Hematopoietic multipotent progenitor cell treated with erythropoietin and hydrocortisone succinate and interleukin-3 and kit ligand, for 15 days (in vitro differentiated cells): ENCODE data around the gene IDUA.

Source experiments
- DNase-seq: peaks from one replicate; pipeline ENCODE4 v3.0.0-alpha.2; 2015; ENCODE audit warnings: low spot score

Gene IDUA

GRCh38 chr4:1031956-1032795, 45.3 kb downstream of the IDUA start:
- DNase-seq, result no peak

GRCh38 chr4:1032861-1033260, 46.0 kb downstream of the IDUA start:
- DNase-seq, result no peak

DNA sequence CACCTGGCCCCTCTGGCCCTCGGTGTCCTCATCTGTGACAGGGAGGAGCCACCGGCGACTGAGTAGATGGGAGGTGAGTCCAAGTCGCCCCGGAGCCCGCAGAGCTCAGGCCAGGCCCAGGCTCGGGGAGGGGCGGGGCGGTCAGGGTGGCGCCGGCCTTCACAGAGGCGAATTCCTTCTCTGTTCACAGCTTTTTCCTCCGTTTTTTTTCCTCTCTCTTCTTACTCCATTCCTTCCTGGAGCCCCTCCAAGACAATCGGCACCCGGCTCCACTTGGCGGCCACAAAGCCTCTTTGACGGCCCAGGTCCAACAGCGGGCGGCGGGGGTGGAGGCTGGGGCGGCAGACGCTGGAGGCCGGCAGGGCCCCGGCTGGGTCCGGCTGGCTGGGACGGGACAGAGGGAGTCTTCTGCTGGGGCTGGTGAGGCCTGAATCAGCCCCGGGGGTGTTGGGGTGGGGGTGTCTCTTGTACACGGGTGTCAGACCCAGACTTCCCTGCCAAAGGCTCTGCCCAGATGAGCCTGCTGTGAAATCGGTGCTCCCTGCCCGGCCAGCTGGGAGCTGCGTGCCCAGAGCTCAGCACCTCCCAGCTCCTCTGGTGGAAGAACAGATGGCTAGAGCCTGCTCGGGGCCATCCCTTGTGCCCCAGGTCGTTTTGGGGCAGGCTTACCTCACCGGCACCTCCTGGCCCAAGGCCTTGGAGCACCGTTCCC, 47.2 kb downstream of the IDUA start:
- no peak for DNase-seq

DNA sequence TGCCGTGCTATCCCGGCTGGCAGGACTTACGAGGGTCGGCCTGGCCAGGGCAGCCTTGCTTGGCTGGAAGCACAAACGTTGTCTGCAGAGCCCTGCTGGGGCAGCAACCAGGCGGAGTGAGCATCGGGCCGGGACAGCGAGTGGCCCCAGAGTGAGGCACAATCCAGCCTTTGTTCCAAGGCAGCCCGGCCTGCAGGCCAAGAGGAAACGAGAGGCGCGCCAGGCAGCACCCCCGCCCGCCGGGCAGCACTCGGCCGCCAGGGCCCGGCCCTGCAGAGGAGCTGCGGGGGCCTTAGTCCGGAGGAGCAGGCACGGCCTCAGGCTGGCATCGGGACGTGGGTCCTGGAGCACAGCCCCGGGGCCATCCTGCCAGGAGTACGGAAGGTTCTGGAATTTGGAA, 48.7 kb downstream of the IDUA start:
- no peak for DNase-seq

- DNase-seq, result no peak
Observed at GRCh38 chr4:1036095-1036494, 49.3 kb downstream of the IDUA start.

GRCh38 chr4:1036976-1037810, 50.3 kb downstream of the IDUA start:
- DNase-seq, result no peak

- DNase-seq, result no peak
Observed at GRCh38 chr4:1038948-1039492, 52.2 kb downstream of the IDUA start.

DNA sequence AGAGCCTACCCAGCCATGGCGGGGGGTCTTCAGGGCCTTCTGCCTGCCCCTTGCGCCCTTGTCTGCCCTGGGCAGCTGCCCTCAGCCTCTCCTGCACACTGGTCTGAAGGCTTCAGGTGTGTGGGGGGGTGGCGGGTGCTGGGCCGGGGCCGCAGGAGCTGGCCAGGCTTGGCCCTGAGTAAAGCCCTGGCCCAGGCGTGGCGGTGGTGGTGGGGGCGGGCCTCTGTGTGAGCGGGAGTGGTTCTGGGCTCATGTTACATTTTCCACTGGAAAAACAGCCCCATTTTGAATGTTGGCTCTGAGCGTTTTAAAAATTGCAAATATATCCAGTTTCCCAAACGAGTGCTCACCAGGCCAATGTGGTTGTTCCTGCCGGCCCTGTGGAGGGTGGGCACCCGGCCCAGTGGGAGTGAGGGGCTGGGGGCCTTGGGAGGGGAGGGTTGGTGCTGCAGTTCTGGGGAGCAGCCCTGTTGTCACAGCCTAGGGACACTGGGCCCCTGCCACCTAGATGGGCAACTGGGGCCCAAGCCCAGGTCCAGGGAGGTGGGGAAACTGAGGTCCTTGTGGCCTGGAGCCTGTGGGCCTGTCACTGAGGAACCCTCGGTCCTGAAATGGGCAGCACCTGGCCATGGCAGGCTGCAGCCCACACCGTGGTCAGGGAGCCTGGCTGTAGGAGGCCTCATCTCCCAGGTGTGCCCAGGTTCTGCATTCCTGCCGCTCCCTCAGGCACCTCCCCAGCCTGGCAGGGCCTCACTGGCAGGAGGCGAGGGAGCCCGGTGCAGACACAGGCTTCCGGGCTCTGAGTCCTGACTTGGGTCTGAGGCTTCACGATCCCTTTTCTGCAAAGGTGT, 52.9 kb downstream of the IDUA start:
- no peak for DNase-seq

DNA sequence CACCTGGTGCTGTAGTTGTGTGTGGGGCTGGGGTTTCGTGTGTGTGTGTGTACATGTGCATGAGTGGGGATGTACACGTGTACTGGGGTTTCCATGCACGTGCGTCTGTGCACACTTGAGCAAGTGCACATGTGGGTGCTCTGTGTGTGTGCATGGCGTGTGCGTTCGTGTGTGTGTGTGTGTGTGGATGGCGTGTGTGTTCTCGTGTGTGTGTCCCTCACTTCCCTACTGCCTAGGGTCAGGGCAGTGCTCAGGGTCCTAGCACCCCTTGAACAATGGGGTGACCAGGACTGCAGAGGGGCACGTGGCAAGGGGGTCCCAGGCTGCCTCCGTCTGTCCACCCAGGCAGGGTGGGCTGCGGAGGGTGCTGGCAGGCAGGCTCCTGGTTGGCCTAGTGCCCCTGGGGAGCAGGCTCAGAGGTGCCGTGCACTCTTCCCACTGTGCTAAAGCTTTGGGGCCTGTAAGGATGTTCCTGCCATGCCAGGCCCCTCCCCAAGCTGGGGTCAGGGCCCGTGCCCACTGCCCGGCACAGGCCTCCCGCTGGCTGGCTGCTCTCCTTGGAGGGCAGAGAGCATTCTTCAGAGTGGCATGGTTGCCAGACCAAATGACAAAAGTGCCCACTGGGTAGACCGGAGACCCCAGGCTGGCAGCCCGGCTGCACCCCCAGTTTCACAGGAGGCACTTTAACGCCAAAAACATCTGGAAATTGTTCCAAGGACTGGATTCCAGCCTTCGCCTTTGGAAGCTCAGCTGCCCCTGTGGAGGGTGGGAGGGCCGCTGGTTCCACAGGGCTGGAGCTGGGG, 53.7 kb downstream of the IDUA start:
- no peak for DNase-seq

DNA sequence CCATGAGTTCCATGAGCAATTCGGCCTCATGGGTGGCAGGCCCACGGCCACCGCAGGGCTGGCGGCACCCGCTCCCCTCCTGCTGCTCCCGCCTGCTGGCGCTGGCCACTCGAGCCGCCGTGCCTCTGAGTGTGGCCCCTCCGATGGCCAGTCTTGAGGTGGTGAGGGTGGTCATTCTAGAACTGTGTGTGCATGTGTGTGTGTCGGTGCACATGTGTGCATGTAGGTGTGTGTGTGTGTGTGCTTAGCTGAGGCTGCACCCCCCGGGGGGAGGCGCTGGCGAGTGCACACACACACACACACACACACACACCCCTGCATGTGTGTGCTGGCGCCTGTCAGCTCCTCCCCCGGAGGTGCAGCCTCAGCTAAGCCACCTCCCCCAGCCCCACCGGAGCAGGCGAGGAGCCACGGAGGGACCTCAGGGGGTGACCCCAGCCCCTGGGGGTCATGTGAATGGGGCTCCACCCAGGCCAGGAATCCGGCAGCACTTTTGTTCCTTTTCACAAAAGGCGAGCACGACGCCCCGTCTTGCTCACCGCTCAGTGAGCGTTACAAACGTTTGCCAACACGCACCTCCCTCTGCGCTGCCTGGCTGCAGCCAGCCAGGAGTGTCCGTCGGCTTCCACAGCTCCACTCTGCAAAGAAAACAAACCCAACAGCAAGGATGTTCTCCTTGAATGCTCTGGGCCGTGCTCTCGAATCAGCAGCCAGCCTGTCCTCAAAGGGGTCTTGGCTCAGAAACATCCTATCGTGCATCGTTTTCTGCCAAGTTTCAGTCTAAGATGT, 54.5 kb downstream of the IDUA start:
- DNase-seq, result no peak

GRCh38 chr4:1041936-1042330, 55.1 kb downstream of the IDUA start:
- DNase-seq, result no peak

GRCh38 chr4:1042352-1043055, 55.7 kb downstream of the IDUA start:
- DNase-seq, result no peak

GRCh38 chr4:1043162-1043561, 56.3 kb downstream of the IDUA start:
- no peak for DNase-seq

DNA sequence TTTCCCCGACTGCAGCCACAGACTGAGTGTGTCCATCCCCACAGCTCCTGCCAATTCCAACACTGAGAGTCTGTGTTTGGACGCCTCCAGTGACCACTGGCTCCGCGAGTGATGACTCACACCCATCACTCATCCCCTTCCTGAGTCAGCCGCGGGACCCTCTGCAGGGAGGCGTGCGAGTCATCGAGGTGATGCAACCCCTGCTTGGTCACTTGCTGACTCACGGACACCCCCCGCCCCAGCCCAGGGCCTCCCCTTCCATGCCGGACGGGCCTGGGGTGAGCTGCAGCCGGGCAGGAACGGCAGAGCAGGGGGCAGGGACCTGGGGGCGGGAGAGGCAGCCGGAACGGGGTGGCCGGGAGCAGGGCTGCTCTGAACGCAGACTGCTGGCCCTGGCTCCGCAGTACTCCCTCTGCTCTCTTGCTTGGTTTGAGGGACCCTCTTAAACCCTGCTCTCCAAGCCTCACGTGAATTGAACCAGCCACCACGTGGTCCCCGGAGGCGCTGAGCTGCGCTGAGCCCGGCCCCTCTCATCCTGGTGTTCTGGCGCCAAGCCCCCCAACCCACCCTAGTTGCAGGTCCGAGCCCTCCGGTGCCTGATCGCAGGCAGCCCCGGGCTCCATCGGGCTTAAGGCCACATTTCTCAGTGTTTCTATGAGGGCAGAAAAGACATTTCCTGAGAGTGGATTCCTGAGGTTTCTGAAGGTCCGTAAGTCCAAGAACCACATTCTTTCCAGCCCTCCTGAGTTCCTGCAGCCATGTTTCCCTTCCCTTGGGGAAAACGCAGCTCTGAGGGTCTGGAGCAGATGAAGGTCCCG, 57.0 kb downstream of the IDUA start:
- no peak for DNase-seq

DNA sequence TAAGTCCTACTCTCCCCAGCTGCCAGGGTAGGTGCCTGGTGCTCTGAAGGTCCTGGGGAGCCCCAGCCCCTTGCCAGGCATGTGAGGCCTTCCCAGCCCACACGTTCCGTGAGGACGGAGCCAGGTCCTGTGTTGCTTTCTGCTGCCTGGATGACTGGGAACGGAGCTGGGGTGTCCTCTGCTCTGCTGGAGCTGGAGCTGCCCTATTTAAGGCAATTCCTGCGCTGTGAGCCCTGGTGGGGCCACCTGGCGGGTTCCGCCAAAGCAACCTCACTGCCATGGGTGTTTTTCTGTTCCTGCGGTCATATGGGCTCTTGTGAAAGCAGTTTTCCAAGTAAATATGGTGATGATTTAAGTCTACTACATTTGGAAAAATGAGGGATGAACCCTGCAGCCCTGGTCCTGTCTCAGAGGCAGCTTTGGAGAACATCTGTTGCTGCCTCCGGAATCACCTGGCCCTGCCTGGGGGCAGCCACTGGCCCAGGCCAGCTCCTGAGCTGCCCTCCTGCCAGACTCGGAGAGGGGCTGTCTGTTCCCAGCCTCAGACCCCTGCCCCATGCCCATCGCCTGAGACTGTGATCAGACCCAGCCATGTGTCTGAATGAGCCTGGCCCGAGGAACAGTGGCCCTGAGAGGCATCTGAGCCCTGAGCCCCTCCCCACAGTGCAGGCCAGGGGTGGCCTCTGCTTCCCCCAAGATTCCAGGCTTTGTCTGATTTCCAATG, 57.8 kb downstream of the IDUA start:
- no peak for DNase-seq

GRCh38 chr4:1045193-1045594, 58.4 kb downstream of the IDUA start:
- DNase-seq, result no peak

DNA sequence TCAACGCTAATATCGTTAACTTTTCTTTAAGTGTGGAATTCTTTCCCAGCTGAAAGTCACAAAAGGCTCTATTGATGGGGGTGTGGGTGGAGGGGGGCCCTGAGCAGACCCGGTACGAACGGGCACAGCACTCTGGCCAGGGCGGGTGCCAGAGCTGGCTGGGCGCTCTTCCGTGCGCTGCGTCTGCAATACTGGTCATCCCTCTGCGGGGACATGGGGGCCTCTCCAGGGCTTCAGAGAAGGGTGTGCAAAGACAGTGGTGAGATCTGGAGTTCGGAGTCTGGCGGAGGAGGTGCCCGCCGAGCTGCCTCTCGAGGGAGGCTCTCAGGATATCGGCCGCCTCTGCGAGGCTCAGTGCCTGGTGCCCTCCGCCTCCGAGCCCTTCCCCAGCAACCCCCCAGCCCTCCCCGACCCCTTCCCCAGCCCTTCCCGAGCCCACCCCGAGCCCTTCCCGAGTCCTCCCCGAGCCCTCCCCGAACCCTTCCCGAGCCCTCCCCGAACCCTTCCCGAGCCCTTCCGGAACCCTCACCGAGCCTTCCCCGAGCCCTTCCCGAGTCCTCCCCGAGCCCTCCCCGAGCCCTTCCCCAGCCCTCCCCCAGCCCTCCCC, 58.9 kb downstream of the IDUA start:
- DNase-seq, result no peak
